Mammary microvascular endothelial cell (primary cell): Measurements from ENCODE around the gene IGFL4. TPM values are rescaled to one million over a fixed set of nuclear protein-coding genes. Genes with fewer than 3 reads are reported as not detected.

Experiments
- total RNA-seq: library from RNA; depleted of rRNA; stranded (reverse); fragments of >200 nt; gene quantifications from 2 replicates; pipeline ENCODE4 v1.2.3, GENCODE V29; 2015

Gene IGFL4
- not detected in 2 replicates for total RNA-seq

GRCh38 chr19:46040952-46041500 is at the start of gene IGFL4:
IGFL4 (minus strand) TSS chr19:46041002; CDS start chr19:46040962, 40 bp downstream.

GRCh38 chr19:46022431-46023310 is 18.1 kb downstream of the IGFL4 start, which contains the start of gene PGLYRP1:
PGLYRP1 (minus strand) TSS chr19:46023053; CDS start chr19:46023021, 32 bp downstream.

GRCh38 chr19:45994998-45995714 is 45.6 kb downstream of the IGFL4 start, which contains the start of gene CCDC61:
CCDC61 (plus strand) TSS chr19:45995467; CDS start chr19:46003019, 7,552 bp downstream.

Other genes with a start within 250 kb of the IGFL4 start
- 32.8 and 33.2 TPM in 2 replicates for gene DMWD, start 248.2 kb downstream of the IGFL4 start, total RNA-seq
- gene RSPH6A, start 225.7 kb downstream of the IGFL4 start, total RNA-seq: not detected in 2 replicates
- gene SYMPK, start 177.9 kb downstream of the IGFL4 start, total RNA-seq: 47.0 and 48.7 TPM in 2 replicates
- gene FOXA3, start 176.7 kb downstream of the IGFL4 start, total RNA-seq: not detected in 2 replicates
- 22.0 and 22.6 TPM in 2 replicates for gene IRF2BP1, start 154.9 kb downstream of the IGFL4 start, total RNA-seq
- gene MYPOP, start 138.4 kb downstream of the IGFL4 start, total RNA-seq: 1.4 and 3.1 TPM in 2 replicates
- gene NANOS2, start 126.2 kb downstream of the IGFL4 start, total RNA-seq: not detected in 2 replicates
- 9.7 and 10.4 TPM in 2 replicates for gene NOVA2, start 67.1 kb downstream of the IGFL4 start, total RNA-seq
- gene CCDC61, start 45.5 kb downstream of the IGFL4 start, total RNA-seq: 10.4 and 12.1 TPM in 2 replicates
- not detected in 2 replicates for gene PGLYRP1, start 17.9 kb downstream of the IGFL4 start, total RNA-seq
- gene IGFL3, start 83.7 kb upstream of the IGFL4 start, total RNA-seq: not detected in 2 replicates
- not detected in 2 replicates for gene IGFL2, start 107.2 kb upstream of the IGFL4 start, total RNA-seq
- gene IGFL1, start 188.7 kb upstream of the IGFL4 start, total RNA-seq: not detected in 2 replicates